Tibial nerve (tissue), 4 donors: ENCODE data around the gene NUB1. TPM values are rescaled to one million over a fixed set of nuclear protein-coding genes. Genes with fewer than 3 reads are reported as not detected.

ENCODE experiments used
- DNase-seq, 2 donors: peaks; one replicate each; pipeline ENCODE4 v3.0.0-alpha.2; 2019; ENCODE audit warnings: low spot score in 2 of 2
- H3K27ac ChIP-seq, 4 donors: fragments of 200-600 bp; sonication (generic) in 3 of 4; one replicate each; pipeline ENCODE4 v1.5.1; 2017 to 2019; ENCODE audit warnings: mild to moderate bottlenecking in 1 of 4
- H3K27me3 ChIP-seq, 2 donors: fragments of 200-600 bp; sonication (generic) in 1 of 2; one replicate each; pipeline versions ENCODE4 v1.5.1 to v1.6.0; 2017 to 2019
- H3K36me3 ChIP-seq, 3 donors: fragments of 200-600 bp; sonication (generic); one replicate each; pipeline ENCODE4 v1.5.1; 2018 to 2019
- H3K4me1 ChIP-seq, 4 donors: fragments of 200-600 bp; sonication (generic) in 3 of 4; one replicate each; pipeline ENCODE4 v1.5.1; 2017 to 2019
- H3K4me3 ChIP-seq, 4 donors: fragments of 200-600 bp; sonication (generic) in 3 of 4; one replicate each; pipeline ENCODE4 v1.5.1; 2017 to 2019; ENCODE audit warnings: mild to moderate bottlenecking in 1 of 4, moderate library complexity in 1 of 4
- H3K9me3 ChIP-seq, 4 donors: fragments of 200-600 bp; sonication (generic) in 3 of 4; one replicate each; pipeline ENCODE4 v1.5.1; 2017 to 2019
- CTCF ChIP-seq, 5 experiments: fragments of 200-600 bp in 3 of 5; fragments of 450-650 bp in 2 of 5; sonication (generic) in 3 of 5; IDR thresholded peaks; one replicate each; pipeline ENCODE4 v1.5.1; 2016 to 2019; ENCODE audit warnings: antibody characterized with exemption in 5 of 5, mild to moderate bottlenecking in 3 of 5, moderate library complexity in 2 of 5
- EP300 ChIP-seq, 2 donors: sonication (generic); formaldehyde crosslinking; IDR thresholded peaks; one replicate each; pipeline ENCODE4 v1.6.1; 2017; ENCODE audit warnings: antibody characterized with exemption in 2 of 2, mild to moderate bottlenecking in 1 of 2
- POLR2A ChIP-seq, 2 donors: fragments of 450-650 bp; IDR thresholded peaks; one replicate each; pipeline ENCODE4 v1.6.1; 2017; ENCODE audit warnings: antibody characterized with exemption in 2 of 2, mild to moderate bottlenecking in 2 of 2, moderate library complexity in 2 of 2
- WGBS, 2 donors: methylation state at CpG; one replicate each; pipeline ENCODE4 v1.1.5; 2018; 5-methylcytosine and 5-hydroxymethylcytosine counted together
- total RNA-seq, 4 donors: library from RNA; depleted of rRNA; stranded (reverse); fragments of >200 nt; gene quantifications; one replicate each; pipeline ENCODE4 v1.1.0, GENCODE V29; 2016

NUB1 gene
- total RNA-seq, 4 donors from 2014 or later = 40.8 to 66.3 (median 60.1) TPM

- DNase-seq = no peak
- TF ChIP-seq EP300 (IDR thresholded peaks at IDR 0.05) (no peak), CTCF (IDR thresholded peaks at IDR 0.05) (no peak), POLR2A (IDR thresholded peaks at IDR 0.05) (no peak)
- H3K4me3 ChIP-seq = no peak overlapping the region
Measured at GRCh38 chr7:151393031-151393977, 51.7 kb downstream of the NUB1 start.

GRCh38 chr7:151394076-151395035, 52.7 kb downstream of the NUB1 start:
- peaks cover 0 to 41% (median 0%) of the 10 kb centered on the region in 3 donors for H3K36me3 ChIP-seq
- H3K27ac ChIP-seq = no peak overlapping the region
- WGBS, 2 donors = 92% methylated on average over 29 to 35 of the region's 35 CpGs
- DNase-seq = no peak
- no peaks in the 10 kb centered on the region for H3K9me3 ChIP-seq
- TF ChIP-seq EP300 (IDR thresholded peaks at IDR 0.05) = no peak
- no peak for TF ChIP-seq POLR2A (IDR thresholded peaks at IDR 0.05)
- TF ChIP-seq CTCF (IDR thresholded peaks at IDR 0.05) = no peak
- no peaks in the 10 kb centered on the region for H3K4me1 ChIP-seq
- H3K4me3 ChIP-seq = no peak overlapping the region
- no peaks in the 10 kb centered on the region for H3K27me3 ChIP-seq

More at GRCh38 chr7:151393031-151393977, 51.7 kb downstream of the NUB1 start:
- 82 to 89% methylated on average over 31 of the region's 31 CpGs for WGBS, 2 donors
- Histone ChIP-seq H3K36me3 (peaks cover 0 to 42% (median 0%) of the 10 kb centered on the region in 3 donors), H3K9me3 (no peaks in the 10 kb centered on the region), H3K4me1 (no peaks in the 10 kb centered on the region), H3K27ac (no peak overlapping the region), H3K27me3 (no peaks in the 10 kb centered on the region)

- WGBS, 2 donors = 80 to 82% methylated on average over 11 to 13 of the region's 13 CpGs
- DNase-seq = no peak
- Histone ChIP-seq H3K27me3 (no peaks in the 10 kb centered on the region), H3K4me1 (no peaks in the 10 kb centered on the region), H3K4me3 (no peak overlapping the region), H3K36me3 (peaks cover 0 to 37% (median 0%) of the 10 kb centered on the region in 3 donors), H3K9me3 (no peaks in the 10 kb centered on the region), H3K27ac (no peak overlapping the region)
- TF ChIP-seq POLR2A (IDR thresholded peaks at IDR 0.05) = no peak
Measured at GRCh38 chr7:151395036-151395367, 53.4 kb downstream of the NUB1 start.

GRCh38 chr7:151396328-151396970, 54.8 kb downstream of the NUB1 start:
- Histone ChIP-seq H3K27ac (peak overlapping the region in 1 of 4 donors; percentile 22), H3K9me3 (no peaks in the 10 kb centered on the region), H3K36me3 (peaks cover 0 to 26% (median 0%) of the 10 kb centered on the region in 3 donors), H3K27me3 (no peaks in the 10 kb centered on the region), H3K4me1 (peaks cover 0 to 14% (median 0%) of the 10 kb centered on the region in 4 donors), H3K4me3 (no peak overlapping the region)
- no peak for TF ChIP-seq POLR2A (IDR thresholded peaks at IDR 0.05)
- TF ChIP-seq EP300 (IDR thresholded peaks at IDR 0.05) = no peak
- no peak for TF ChIP-seq CTCF (IDR thresholded peaks at IDR 0.05)
- no peak for DNase-seq
- 88 to 90% methylated on average over 9 to 10 of the region's 10 CpGs for WGBS, 2 donors

GRCh38 chr7:151397026-151397425, 55.4 kb downstream of the NUB1 start:
- peak overlapping the region in 1 of 4 donors; percentile 22 for H3K27ac ChIP-seq
- no peak for DNase-seq
- peaks cover 0 to 24% (median 0%) of the 10 kb centered on the region in 3 donors for H3K36me3 ChIP-seq
- no peaks in the 10 kb centered on the region for H3K27me3 ChIP-seq
- H3K4me3 ChIP-seq = no peak overlapping the region
- peaks cover 0 to 17% (median 0%) of the 10 kb centered on the region in 4 donors for H3K4me1 ChIP-seq
- H3K9me3 ChIP-seq = no peaks in the 10 kb centered on the region
- TF ChIP-seq POLR2A (IDR thresholded peaks at IDR 0.05) (no peak), EP300 (IDR thresholded peaks at IDR 0.05) (no peak), CTCF (IDR thresholded peaks at IDR 0.05) (no peak)
- WGBS, 2 donors = 73 to 94% methylated on average over 13 of the region's 13 CpGs
